MM.1S (cell line): Measurements from ENCODE around the gene EXOSC6.

Experiments
- CTCF ChIP-seq: fragments of 300-600 bp; sonication (generic); IDR thresholded peaks from 2 replicates; pipeline ENCODE4 v1.5.1; 2016; ENCODE audit warnings: antibody characterized with exemption, low read length, mixed read lengths
- EZH2 ChIP-seq: fragments of 300-600 bp; sonication (generic); optimal IDR thresholded peaks from 2 replicates; pipeline ENCODE3; 2017; ENCODE audit warnings: low read depth, mild to moderate bottlenecking, antibody characterized with exemption, low read length, mixed read lengths

GRCh38 chr16:70254180-70254964, 2.6 kb upstream of the EXOSC6 start:
- TF ChIP-seq CTCF, result no peak; the same call in 1 of the 2 replicates
- no peak for TF ChIP-seq EZH2
